GM19397 (cell line): ENCODE data around the gene C1orf167.

Experiments
- ATAC-seq: cut with Tn5 transposase; IDR thresholded peaks from one replicate; pipeline ENCODE4 v1.9.1; 2021; ENCODE audit warnings: mild to moderate bottlenecking, moderate library complexity; ENCODE audit not compliant: unreplicated experiment

C1orf167 gene

DNA sequence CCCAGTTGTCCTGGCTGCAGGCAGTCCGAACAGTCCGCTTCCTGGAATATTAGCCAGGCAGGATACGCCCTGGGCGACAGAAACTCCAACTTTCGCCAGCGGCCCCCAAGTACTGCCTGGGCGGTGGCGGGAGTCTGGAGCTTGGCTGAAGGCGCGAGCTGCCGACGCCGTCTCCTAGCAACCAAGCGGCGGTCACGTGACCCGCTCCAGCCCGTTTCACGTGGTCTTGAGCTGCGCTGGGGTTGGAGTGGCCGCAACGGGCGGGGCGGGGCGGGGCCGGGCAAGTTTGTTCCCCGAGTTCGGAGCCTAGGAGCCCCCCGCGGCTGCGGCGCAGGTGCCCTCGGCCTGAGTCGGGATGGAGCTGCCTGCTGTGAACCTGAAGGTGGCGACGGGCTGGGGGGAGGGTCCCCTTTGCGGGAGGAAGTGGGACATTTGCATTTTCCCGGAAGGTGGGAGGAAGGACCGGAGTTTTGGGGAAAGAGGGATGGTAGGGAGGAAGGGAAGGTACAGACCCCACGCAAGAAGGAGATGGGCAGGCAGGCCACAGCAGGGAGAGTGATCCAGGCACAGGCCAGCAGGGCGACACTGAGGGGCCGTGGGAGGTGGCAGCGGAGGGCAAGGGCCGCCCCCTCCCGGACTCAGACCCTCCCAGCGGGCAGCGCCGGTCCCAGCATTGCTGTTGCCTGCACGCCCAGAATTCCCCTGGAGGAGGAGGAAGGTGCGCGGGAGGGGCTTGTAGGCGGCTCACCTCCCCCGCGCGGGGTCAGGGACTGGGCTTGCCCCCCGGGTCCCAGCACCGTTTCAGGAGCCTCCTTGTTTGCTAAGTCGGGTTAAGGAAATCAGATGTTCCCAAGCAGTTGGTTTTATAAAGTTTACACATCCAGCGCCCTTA lies 25.9 kb upstream of the C1orf167 start, which contains the start of gene AGTRAP:
AGTRAP (plus strand) TSS at position 283 of the 892 bp plus-strand sequence; CDS start at position 356, 73 bp downstream.
- ATAC-seq: peak; percentile 59

DNA sequence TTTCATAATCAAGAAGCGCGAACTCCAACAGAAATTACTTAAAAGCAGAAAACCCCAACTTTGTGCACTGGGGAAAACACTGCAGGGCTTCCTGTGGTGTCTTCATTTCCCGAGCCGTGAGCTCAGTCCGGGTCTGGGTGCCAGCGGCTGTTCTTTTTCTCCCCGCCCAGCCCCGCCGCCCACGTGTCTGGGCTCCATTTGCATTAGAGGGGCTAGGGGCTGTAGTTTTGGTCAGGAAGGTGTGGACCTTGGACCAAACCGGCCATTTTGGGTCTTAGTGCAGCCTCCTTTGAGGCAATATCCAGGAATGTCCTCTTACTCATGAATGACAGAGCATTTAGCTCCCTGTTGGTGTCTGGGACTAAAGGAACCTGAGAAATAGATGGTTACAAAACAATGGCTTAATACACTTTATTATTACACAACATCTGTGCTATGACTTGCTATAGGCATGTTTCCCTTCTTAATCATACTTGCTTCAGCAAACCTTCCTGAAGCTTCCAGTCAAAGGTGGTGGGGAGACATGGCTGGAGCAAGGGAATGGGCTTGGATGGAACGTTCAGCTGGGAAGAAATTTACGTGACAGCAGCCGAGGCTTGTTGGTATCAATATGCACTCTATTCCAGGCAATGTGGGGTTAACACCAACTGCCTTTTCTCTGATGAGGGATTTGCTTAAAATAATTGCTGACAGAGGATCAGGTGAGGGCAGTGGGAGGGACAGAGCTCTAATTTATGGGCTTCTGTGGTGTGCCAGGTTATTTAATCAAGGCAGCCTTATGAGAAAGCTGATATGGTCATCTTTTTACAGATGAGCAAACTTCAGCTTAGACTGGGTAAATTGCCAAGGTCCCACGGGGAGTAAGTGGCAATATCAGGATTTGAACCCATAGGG lies 25.0 kb upstream of the C1orf167 start:
- no peak for ATAC-seq

DNA sequence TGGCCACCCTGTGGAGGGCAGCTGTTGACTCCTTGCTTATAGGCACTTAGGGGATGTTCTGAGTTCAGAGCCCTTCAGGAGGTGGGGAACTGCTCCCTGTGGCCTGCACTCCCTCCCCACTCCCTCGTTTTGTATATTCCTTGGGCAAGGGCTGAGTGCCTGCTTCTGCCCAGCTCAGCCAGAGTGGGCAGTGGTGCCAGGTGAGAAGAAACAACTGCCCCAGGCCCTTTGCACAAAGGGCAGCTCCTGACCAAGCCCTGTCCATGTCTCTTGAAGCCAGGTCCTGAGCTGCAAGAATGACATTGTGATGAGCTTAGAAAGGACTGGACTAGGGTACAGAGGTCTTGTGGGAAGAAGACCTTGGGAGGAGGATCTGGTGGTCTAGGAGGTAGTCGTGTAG lies 23.9 kb upstream of the C1orf167 start:
- no peak for ATAC-seq

DNA sequence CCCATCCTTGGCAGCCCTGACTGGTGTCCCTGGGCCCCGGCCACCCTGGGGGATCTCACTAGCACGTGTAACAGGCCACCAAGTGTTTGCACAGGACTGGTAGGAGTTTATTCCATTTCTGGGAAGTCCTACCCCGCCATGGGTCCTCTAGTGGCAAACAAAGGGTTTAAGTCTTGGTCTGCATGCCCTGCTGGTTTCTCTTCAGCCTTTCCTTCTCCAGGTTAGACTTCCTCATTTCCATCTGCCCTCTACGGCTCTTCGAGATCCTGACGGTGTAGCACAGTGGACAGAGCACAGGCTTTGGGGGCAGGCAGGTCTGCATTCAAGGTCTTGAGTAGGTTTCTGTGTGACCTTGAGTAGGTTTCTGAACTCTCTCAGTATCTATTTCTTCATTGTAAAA lies 23.2 kb upstream of the C1orf167 start:
- ATAC-seq: no peak

DNA sequence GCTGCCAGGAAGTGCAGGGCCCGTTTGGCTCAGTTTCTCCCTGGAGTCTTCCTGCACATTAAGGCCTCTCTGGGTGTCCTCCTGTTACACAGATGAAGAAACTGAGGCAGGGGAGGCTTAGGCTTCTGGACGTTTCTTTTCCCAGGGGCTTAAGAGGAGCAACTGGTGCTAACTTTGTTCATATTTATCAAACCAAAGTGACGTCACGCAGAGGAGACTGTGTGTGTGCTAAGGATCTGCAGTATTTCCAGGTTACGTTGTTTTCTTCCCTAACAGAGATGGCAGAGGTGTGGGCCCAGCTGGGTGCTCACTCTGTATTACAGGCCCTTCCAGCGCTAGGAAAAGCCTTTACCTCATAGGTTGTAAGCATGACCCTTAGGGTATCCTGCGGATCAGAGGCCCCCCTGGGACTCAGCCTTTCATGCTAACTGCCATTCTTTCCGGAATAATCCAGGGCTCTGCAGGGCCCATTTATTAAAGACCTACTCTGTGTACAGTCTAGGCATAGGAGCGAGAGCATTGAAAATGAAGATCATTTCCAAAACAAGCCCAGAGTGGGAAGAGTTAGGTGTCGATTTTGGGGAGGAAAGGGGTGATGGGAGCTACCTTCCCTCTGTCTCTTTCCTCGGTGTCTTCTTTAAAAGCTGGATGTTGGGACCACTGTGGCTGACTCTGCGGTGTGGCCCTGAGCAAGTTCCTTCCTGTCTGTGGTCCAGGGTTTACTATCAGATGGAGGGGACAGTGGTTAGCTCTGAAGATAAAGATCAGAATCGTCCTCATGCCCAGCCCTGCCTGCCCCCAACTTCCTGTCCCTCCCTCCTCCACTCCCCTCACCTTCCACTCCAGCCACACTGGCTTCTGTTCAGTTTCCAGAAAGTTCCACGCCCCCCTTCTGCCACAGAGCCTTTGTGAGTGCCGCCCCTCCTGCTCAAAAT lies 21.5 kb upstream of the C1orf167 start:
- no peak for ATAC-seq

DNA sequence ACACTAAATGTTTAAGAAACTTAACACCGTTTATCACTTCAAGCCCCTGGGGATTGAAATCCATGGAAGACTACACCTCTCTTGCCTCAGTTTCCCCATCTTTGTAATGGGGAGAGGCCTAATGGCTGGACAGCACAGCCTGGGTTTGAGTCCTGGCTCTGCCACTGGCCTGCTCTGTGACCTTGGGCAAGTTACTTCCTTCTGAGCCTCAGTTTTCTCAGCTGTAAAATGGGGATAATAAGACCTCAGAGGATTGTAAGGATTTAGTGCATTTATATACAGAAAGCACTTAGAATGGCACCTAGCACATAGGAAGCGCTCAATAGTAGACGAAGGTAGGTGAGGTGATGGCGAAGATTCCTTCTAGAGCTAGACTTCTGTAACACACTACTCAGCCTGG lies 20.5 kb upstream of the C1orf167 start:
- no peak for ATAC-seq

DNA sequence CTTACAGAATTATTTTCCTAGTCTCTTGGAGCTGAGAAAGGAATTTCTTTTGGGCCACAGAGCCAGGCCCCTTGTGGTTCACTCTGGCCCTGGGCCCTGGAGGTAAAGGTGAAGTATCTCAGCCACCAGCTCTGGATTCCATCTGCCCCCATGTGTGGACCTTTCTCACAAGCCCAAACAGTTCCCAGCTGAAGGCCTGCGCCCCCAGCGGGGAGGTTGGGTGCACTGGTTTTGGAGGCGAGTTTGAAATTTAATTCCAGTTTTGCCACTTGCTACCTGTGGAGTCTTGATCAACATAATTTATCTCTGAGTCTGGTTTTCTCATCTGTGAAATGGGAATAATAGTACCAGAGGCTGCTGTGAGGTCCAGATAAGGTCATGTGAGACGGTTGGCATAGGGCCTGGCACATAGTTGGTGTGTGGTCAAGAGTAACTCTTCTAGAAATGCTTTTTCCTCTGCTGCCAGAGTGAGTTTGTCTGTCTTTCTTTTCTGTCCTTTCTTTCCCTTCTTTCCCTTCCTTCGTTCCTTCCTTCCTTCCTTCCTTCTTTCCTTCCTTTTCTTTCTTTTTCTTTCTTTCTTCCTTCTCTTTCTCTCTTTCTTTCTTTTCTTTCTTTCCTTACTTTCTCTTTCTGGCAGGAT lies 20.0 kb upstream of the C1orf167 start:
- ATAC-seq: no peak

DNA sequence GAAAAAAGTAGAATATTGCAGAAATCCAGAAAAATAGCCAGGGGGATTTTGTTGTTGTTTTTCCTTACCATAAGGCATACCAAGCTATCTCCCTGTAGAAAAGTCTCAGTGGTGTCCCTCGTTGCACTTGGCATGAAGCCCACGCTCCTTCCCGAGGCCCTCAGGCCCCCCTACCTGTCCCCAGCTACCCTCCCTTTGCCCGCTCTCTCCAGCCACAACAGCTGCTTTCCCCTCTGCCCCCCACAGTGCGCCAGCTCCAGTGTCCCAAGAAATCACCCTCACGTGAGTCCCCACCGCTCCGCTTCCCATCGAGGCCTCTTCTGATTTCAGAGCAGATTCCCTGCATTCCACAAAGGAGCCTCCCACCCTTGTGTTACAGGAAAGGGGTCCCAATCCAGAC lies 17.7 kb upstream of the C1orf167 start:
- no peak for ATAC-seq

DNA sequence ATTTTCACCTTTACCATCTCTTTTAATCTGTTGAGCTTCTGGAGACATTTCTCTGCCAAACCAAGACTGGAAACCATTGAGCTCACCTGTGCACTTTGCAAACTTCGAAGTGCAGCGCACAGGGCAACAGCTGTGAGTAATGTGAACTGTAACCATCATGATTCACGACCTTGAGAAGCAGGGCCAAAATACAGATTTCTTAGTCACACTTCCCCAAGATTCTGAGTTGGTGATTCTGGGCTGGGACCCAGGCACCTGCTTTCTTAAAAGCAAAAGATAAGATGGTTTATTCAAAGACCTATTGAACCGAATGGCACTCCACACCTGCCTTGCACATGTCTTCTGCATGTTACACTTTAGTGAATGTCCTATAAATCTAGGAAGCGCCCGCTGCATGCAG lies 15.9 kb upstream of the C1orf167 start:
- no peak for ATAC-seq

DNA sequence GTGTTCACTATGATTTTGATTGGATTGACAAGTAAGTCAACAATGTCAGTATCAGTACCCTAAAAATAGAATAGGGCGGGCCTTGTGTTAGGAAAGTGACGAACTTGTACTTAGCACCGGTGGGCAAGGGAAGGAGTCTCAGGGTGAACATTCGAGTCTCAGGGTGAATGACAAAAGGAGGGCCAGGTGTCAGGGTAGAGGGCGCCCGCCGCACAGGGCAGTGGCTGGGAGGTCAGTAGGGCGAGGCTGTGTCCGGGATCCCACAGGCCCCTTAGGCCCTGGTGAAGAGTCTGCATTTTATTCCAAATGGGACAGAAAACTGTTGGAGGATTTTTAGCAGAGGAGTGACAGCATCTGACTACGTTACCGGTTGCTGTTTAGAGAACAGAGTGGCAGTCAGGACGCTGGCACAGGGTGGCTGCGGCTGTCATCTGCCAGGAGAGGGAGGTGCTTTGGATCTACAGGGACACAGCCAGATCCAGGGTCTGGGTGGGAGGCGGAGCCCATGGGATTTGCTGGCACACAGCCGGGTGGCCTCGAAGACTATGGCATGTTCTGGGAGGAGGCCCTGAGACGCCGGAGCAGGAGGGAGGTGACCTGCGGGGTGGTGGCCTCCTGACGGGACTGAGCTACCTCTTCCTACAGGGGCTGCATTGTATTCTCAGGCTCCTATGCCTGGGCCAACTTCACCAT lies 15.1 kb upstream of the C1orf167 start:
- ATAC-seq: no peak

DNA sequence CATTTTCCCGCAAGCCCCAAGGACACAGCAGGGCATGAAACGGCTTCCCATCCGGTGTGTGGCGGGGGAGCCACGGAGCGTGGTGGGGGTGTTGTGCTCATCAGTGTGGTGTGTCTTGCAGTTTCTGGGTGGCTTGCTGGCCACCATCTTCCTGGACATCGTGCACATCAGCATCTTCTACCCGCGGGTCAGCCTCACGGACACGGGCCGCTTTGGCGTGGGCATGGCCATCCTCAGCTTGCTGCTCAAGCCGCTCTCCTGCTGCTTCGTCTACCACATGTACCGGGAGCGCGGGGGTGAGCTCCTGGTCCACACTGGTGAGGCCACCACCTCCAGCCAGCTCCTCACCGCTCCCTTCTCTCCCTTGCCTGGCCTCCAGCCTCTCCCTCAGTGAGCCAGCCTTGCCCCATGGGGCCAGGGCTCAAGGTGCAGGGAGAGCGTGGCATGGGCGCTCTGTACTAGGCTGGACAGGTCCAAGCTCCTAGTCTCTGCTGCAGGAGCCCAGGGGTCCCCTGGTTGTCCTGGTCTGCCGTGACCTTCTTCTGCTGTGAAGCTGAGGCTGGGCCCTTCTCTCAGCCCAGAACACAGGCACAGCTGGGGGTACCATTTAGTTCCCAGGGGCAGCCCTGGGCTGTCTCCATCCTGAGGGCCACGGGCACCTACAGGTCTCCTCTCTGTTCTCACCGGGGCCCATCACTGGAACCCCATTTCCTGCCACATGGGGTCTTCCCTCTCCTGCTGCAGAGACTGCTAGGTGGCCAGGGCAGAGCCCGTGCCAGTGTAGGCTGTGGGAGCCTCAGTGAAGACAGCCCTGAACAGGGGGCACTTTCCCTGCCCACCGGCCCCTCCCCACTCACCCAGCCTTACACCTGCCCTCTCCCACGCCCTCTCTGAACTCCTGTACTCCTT lies 13.4 kb upstream of the C1orf167 start:
- no peak for ATAC-seq

DNA sequence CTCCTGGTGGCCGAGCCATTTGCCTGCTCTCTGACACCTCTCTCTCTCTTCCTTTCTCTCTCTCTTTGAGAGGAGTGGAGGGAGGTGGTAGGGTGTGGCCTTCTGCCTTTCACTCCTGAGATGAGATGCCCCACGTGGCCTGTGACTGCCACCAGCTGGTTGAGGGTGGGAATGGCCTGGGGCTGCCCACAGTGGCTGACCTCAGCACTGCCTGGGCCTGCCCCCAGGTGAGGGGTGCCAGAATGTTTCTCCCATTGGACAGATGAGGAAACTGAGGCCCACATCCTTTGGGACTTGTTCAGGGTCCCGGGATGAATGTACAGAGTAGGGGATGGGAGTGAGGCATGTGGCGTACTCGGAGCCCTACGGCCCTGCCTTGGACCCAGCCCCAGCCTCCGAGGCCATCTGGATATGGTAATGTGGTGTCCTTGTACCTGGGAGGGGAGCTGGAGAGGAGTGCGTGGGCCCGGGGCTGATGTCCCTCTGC lies 12.7 kb upstream of the C1orf167 start:
- no peak for ATAC-seq

DNA sequence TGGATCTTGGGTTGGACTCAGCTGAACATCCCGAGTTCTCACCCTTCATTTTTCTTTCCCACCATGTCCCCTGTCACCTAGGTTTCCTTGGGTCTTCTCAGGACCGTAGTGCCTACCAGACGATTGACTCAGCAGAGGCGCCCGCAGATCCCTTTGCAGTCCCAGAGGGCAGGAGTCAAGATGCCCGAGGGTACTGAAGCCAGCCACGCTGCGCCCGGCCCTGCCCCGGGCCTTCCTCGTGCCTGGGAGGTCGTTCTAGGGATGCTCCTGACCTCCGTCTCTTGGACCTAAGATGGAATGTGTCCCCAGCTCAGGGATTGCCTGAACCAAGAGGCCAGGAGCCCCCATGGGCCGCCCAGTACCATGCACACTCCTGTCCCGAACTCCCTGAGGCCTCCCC lies 12.0 kb upstream of the C1orf167 start:
- no peak for ATAC-seq

DNA sequence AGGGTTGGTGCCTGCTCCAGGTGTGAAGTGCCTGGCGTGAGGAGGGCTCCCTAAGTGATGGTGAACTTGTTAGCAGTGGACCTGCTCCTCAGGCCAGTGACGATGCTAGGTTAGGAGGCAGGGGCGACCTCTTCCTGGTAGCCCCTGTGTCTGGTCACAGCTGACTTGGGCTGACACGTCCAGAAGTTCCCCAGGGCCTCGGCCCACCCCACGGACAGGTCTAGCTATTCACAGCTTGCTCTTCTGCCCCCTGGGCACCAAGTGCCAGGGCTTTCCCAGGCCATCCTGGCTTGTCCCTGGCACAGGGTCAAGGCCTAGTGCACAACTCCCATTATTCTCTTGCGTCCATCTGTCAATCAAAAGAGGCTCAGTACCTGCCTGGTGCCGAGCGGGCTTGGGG lies 10.9 kb upstream of the C1orf167 start:
- ATAC-seq: no peak

DNA sequence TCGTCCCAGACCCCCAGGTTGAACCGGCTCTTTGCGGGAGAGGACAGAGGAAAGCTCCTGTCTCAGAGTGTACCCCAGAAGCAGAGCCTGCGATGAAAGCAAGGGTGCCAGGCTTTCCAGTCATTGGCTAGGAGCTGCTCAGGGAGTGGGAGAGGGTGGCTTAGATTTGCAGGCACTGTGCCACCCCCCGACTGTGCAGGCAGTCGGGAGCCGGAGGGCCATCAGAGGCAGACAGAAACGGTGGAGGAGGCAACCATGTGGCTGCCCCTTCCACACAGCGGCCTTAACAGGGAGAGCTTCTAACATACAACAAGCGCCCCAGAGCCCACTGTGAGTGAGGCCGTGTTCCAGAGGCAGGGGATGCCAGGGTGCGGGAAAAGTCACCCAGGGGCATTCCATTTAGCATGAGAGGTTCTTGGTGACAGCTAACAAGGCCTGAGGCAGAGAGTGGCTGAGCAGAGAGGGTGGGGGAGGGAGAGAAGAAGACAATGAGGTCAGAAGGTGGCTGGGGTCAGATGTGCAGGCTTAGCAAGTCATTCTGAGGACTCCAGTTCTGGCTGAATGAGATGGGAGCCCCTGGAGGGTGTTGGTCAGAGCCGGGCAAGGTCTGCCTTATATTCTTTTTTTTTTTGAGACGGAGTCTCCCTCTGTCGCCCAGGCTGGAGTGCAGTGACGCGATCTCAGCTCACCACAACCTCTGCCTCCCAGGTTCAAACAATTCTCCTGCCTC lies 9.5 kb upstream of the C1orf167 start:
- no peak for ATAC-seq

DNA sequence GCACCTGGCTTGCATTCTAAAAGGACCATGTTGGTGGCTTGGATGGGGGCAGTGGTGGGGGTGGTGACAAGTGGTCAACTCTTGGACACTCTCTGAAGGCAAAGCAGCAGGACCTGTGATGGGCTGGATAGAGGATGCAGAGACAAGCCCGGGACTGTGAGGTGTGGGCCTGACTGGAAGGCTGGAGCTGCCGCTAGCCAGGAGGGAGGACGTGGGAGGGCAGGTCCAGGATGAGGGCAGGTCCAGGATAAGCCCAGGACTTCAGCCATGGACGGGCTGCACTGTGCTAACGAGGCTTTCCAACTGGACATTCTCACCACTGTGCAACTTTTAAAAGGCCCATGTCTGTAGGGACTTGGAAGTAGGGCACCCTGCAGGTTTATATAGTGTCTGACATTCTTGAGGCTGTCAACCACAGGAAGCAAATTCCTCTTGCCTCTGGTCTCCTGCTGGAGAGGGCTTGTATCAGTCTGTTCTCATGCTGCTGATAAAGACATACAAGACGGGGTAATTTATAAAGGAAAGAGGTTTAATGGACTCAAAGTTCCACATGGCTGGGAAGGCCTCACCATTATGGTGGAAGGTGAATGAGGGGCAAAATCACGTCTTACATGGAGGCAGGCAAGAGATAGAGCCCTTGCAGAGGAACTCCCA lies 8.3 kb upstream of the C1orf167 start:
- ATAC-seq: no peak

DNA sequence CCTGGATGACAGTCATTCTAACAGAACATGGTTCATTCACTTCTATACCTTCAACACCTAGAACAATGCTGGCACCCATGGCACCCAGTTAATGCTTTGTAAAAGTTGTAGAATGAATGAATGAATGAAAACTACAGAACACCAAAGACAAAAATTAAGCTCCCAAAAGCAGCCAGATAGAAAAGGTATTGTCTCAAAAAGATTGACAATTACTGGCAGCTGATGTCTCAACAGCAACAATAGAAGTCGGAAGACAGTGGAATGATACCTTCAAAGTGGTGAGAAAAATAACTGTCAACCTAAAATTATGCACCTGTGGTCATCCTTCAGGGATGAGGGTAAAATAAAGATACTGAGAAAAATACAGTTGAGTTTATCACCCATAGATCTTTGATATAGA lies 4.9 kb upstream of the C1orf167 start:
- ATAC-seq: no peak
